IPS-NIHi11 (cell line): Measurements from ENCODE around the gene FANCG.

Experiments used
- DNase-seq: peaks from one replicate; pipeline ENCODE4 v3.0.0; 2012; ENCODE audit warnings: mixed read lengths, low spot score

Gene FANCG

GRCh38 chr9:35103660-35104191, 24.0 kb upstream of the FANCG start:
- DNase-seq: no peak

GRCh38 chr9:35102769-35103659, 23.3 kb upstream of the FANCG start, which contains the start of gene STOML2:
Gene STOML2 (minus strand): TSS chr9:35103131. CDS start chr9:35103094, 37 bp downstream.
- DNase-seq: peak; percentile 94

GRCh38 chr9:35102465-35102768, 22.7 kb upstream of the FANCG start:
- no peak for DNase-seq

DNA sequence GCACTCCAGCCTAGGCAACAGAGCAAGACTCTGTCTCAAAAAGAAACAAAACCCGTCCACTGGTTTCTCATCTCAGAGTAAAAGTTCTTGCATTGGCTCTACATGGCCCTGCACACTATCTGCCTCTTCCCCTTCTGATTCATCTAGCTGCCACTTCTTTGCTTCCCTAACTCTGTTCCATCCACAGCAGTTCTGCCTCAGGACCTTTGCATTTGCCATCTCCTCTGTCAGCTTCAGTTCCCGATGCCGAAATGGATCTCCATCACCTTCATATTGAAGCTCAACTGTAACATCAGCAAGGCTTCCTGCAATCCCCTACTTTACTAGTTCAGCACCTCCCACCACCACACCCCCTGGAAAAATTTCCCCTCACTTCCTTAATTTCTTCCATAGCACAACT, 17.8 kb upstream of the FANCG start:
- no peak for DNase-seq

DNA sequence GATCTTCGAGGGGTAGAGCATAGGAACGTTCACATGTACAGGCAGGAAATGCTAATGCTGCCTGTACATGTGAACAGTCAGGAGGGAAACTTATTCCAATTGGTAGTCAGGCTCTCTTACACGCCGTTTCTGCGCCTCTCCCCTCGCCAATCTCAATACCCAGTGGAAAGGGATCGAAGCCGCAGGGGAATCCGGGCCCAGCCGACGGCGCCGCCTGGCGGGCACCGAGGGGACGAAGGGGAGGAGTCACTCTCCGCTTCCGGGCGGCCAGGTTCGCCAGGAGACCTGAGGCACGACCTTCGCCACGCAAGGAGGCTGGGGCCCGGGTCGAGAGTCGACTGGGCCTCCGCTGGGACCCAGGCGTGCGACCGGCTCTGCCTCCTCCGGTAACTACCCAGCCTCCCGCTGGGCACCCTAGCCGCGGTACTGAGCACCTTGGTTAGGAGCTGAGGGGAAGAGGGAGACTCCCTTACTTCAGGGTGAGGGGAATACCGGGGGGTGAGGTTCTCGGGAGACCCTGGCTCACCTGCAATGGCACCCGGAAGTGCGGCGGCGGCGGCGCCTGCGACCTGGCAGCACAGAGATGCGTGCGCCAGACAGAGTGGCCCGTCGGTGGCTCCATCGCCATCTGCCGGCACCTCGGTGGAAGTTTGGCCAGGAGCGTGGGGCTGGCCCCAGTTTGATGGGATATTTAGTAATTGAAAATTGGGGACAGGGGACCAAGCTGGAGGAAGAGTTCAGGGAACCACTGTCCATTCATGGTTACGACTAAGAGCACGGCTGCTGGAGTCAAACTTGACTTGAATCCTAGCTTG, 16.5 kb upstream of the FANCG start, which contains the start of gene PIGO:
PIGO (minus strand) TSS at position 557 of the 815 bp plus-strand sequence. CDS start 1,026 bp downstream, outside the sequence.
- peak; percentile 91 for DNase-seq

- no peak for DNase-seq
These were observed 11.8 kb upstream of the FANCG start for GRCh38 chr9:35091536-35091935.

DNA sequence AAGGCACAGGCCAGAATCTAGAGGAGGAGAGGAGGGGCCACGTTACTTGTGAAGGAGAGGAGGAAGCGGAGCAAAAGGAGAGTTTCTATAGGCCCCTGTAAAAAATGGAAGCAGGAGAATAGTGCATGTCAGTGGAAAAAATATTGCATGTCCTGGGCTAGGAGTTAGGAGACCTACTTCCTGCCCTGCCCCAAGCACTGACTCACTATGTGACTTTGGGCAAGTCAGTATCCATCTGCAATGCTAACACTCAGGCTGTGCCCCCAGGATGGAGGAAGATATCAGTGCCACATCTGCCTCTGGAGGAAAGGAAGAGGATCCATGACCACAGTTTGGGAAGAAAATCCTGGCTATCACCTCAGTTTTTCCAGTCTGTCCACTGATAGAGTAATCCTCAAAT, 9.7 kb upstream of the FANCG start:
- DNase-seq: no peak

GRCh38 chr9:35085078-35085477, 5.3 kb upstream of the FANCG start:
- DNase-seq: no peak

DNA sequence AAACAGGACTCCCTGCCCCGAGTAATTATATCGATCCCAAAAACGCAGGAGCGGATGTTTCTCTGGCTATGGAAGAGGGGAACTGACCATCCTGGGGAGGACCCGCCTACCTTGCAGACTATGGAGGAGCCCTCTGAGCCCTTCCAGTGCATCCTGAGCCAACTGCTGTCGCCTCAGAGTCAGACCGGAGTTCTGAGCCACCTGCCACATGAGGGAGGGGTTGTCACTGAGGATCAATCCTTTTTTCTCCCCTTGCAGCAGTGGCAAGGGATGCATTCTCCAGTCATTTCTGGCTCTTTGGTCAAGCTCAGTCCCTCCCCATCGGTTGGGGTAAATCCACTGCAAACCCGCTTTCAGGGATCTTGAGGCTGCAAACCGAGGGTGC, 709 bp downstream of the FANCG start:
- DNase-seq: no peak

DNA sequence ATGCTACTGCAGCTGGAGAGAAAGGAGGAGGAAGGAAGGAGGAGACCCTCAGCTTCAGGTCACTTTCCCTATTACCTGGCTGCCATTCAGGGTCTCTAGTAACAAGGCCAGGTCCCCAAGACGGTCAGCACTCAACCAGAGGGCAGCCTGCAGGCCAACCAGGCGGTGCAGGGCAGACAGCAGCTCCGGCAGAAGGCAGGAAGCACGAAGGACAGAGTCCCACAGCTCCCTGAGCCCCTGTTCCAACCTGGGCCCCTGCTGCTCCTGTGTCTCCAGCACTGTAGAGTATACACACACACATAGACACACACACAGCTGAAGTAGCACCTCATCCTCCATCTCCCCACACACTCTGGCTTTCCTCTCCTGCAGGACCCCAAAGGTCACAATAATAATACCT, 1.7 kb downstream of the FANCG start:
- no peak for DNase-seq

DNA sequence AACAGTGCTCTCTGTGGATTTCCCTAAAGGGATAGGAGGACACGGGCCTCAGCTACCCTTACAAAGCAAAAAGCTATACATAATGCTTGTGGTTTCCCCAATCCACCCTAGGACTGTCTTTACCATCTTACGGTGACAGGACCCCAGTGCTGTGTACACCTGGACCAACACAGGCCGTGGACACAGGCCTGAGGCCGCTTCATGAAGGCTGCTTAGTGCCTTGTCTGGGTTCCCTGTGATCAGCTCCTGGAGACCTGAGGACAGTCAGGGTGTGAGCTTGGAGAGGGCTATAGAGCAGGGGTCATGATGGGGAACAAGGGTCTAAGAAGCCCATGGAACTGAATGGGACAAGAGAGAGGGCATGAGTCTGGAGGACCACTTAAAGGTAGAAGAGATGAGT, 2.9 kb downstream of the FANCG start:
- no peak for DNase-seq

- DNase-seq: no peak
These were observed 4.4 kb downstream of the FANCG start for GRCh38 chr9:35075358-35075757.

- no peak for DNase-seq
These were observed 5.0 kb downstream of the FANCG start for GRCh38 chr9:35074791-35075190.

- no peak for DNase-seq
These were observed 5.6 kb downstream of the FANCG start for GRCh38 chr9:35074141-35074540.

- DNase-seq: no peak
These were observed 6.5 kb downstream of the FANCG start for GRCh38 chr9:35073279-35073612.

GRCh38 chr9:35072461-35073278, 7.1 kb downstream of the FANCG start, which contains the start of gene VCP:
Gene VCP (minus strand): TSS chr9:35072625. CDS start chr9:35072353, 272 bp downstream.
- peak; percentile 98 for DNase-seq

- peak; percentile 93 for DNase-seq
These were observed 7.8 kb downstream of the FANCG start for GRCh38 chr9:35071814-35072460.

- no peak for DNase-seq
These were observed 8.6 kb downstream of the FANCG start for GRCh38 chr9:35070823-35071813.

DNA sequence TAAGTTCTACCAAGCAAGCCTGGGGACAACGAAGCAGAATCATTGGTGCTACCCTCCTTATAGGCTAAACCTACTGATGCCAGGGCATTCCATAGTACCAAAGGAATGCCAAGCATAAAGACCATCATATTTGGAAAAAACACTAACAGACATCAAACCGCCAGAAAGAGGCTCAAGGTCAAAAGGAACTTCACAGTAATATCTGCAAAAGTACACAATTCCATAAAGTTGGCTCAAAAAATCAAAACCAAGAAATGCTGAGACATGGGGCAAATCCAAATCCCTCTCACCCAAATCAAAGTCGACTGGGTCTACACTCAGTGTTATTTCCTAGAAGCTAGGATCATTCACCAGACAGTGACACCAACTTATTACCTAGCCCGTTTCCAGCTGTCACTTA, 10.7 kb downstream of the FANCG start:
- no peak for DNase-seq

GRCh38 chr9:35067056-35067455, 12.7 kb downstream of the FANCG start:
- DNase-seq: no peak
